HG03045 (cell line): ENCODE results near the gene KRTCAP2.
A peak's percentile ranks its signal among the peaks of the same experiment; 100 is the strongest.
"Not testable (repeated sequence)": the region's sequence is repeated elsewhere in the genome, so short reads cannot be mapped to it uniquely, and the experiment has no call there.

ENCODE experiments used
- ATAC-seq: cut with Tn5 transposase; IDR thresholded peaks from one replicate; pipeline ENCODE4 v1.9.1; 2021; ENCODE audit warnings: mild to moderate bottlenecking, moderate library complexity; ENCODE audit not compliant: unreplicated experiment

Gene KRTCAP2

DNA sequence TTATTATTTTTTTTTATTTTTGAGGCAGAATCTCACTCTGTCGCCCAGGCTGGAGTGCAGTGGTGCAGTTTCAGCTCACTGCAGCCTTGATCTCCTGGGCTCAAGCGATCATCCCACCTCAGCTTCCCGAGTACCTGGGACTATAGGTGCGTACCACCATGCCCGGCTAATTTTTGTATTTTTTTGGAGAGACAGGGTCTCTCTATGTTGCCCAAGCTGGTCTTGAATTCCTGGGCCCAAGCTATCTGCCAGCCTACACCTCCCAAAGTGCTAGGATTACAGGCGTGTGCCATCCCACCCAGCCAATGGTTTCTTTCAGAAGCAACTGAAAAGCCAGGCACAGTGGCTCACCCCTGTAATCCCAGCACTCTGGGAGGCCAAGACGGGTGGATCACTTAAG is 2.3 kb downstream of the KRTCAP2 start:
- ATAC-seq, result no peak

GRCh38 chr1:155170101-155170785 is 2.9 kb downstream of the KRTCAP2 start:
- no peak for ATAC-seq

DNA sequence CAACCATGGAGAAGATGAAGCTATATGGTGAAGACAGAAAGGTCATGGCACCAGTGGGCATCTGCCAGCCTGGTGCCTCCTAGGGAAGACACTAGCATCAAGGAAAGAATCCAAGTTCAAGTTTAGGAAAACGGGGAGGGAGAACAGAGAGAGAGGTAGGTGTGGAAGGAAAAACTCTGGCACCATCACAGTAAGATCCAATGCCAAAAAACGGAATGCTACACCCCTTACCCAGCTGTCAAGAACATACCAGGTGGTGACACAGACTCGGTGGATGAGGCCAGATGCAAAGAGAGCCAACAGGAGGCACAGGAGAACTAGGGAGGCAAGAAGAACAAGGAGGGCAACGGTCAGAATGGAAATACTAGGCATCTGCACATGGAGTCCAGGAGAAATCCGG is 3.6 kb downstream of the KRTCAP2 start:
- ATAC-seq, result no peak

GRCh38 chr1:155168456-155169210 is 4.5 kb downstream of the KRTCAP2 start:
- ATAC-seq, result no peak

DNA sequence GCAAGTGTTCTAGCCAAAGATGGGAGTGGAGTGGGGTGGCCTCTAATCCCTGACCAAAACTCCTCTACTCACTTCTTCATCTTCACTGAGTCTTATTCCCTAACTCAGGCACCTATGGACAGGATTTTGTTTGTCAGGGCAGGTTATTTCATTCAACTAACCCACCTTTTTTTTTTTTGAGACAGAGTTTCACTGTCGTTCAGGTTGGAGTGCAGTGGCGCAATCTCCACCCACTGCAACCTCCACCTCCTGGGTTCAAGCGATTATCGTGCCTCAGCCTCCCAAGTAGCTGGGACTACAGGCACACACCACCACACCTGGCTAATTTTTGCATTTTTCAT is 5.0 kb downstream of the KRTCAP2 start:
- not testable (repeated sequence) for ATAC-seq

DNA sequence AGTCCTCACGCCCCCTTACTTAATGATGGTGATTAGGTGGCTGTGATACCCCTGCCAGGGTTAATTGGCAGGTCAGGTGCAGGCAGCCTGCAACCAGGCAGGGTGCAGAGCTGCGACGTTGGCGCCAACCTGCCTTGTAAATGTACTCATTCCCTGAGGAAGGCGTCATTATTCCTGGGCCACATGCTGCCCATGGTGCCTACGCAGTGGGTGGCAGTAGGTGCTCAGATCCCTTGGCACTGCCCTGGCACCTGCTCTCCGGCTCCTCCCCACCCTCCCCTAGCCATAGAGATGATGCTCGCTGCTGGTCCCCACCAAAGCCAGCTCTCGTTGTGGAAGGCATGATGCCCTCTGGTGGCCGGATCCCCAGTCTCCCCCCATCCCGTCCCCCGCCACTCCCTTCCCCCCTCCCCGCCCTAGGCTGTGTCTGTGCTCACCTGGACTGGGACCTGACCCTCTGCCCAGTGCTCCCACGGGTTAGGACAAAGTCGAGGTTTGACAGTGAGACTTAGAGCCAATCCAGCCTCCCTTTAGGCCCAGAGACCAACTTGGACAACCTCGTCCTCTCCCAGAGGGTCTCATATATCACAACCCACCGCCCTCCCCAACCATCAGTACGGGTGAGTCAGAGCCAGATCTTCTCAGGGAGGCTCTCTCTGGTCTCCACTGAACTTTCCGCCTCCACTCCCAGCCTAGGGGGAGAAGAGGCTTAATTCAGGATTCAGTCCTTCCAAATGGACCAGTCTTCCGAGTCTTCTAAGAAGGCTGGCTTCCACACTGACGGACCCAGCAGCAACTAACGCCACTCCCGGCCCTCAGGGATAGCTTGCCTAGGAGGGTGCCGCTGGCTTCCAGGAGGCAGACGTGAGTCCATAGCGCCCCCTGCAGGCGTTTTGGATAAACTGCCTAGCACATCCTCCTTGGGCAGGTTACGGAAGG is 5.7 kb downstream of the KRTCAP2 start:
- ATAC-seq, result peak; percentile 56

GRCh38 chr1:155166471-155167165 is 6.5 kb downstream of the KRTCAP2 start:
- no peak for ATAC-seq

GRCh38 chr1:155166051-155166470 is 7.0 kb downstream of the KRTCAP2 start:
- no peak for ATAC-seq

DNA sequence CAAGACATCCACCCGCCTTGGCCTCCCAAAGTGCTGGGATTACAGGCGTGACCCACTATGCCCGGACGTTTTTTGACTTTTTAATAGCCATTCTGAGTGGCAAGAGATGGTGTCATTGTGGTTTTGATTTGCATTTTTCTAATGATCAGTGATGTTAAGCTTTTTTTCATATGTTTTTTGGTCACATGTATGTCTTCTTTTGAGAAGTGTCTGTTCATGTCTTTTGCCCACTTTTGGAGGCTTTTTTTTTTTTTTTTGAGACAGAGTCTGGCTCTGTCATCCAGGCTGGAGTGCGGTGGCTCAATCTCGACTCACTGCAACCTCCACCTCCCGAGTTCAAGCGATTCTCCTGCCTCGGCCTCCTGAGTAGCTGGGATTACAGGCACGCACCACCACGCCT is 8.5 kb downstream of the KRTCAP2 start:
- ATAC-seq, result not testable (repeated sequence)

GRCh38 chr1:155163785-155164184 is 9.3 kb downstream of the KRTCAP2 start:
- not testable (repeated sequence) for ATAC-seq

DNA sequence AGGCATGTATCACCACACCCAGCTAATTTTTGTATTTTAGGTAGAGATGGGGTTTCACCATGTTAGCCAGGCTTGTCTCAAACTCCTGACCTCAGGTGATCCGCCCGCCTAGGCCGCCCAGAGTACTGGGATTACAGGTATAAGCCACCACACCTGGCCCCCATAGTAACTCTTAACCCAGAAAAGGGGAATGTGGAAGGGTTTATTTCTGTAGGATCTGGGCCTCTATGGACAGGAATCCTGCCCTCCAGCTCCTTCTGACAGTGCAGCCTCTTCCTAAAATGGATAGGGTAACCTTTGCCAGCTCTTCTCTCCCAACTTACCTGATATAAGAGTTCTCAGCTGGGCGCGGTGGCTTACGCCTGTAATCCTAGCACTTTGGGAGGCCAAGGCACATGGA is 10.5 kb downstream of the KRTCAP2 start:
- not testable (repeated sequence) for ATAC-seq

DNA sequence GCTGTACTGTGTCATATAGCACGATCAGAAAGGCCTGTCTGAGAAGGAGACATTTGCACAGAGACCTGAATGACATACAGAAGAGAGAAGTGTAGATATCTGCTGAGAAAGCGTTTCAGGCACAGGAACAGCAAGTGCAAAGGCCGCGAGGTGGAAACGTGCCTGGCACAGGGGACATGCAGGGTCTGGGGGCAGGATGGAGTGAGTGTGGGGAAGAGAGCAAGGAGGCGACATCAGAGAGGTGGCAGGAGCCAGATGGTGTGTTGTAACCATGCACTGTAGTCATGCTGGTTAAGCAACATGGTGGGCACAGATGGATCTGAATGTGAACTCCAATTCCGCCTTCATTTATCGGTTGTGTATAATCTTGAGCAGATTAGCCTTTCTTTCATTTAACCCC is 13.0 kb downstream of the KRTCAP2 start:
- ATAC-seq, result no peak

- ATAC-seq, result no peak
Observed at GRCh38 chr1:155158991-155159390, 14.1 kb downstream of the KRTCAP2 start.

DNA sequence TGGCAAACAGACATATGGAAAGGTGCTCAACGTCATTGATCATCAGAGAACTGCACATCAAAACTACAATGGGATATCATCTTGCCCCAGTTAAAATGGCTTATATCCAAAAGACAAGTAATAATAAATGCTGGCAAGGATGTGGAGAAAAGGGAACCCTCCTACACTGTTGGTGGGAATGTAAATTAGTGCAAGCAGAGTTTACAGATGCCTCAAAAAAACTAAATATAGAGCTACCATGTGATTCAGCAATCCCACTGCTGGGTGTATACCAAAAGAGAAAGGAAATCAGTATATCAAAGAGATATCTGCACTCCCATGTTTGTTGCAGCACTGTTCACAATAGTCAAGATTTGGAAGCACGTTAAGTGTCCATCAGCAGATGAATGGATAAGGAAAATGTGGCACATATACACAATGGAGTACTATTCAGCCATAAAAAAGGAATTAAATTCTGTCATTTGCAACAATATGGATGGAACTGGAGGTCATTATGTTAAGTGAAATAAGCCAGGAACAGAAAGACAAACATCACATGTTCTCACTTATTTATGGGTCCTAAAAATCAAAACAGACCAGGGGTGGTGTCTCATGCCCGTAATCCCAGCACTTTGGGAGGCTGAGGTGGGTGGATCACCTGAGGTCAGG is 17.0 kb downstream of the KRTCAP2 start:
- ATAC-seq, result not testable (repeated sequence)

DNA sequence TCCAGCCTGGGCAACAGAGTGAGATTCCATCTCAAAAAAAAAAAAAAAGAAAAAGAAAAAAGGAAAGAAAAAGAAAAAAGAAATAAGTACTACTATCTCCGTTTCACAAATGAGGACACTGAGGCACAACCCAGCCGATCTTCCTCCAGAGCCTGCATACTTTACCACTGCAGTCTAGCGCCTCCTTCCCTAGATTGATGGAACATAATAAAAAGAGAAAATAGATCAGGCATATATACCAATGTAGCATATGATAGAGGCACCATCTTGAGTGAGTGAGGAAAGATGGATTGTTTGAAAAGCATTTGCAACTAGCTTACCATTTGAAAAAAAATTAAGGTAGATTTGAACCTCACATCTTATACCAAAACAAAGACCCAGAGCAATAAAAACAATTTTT is 27.6 kb downstream of the KRTCAP2 start:
- no peak for ATAC-seq

- ATAC-seq, result no peak
Observed at GRCh38 chr1:155141749-155142148, 31.4 kb downstream of the KRTCAP2 start.

GRCh38 chr1:155140630-155140953 is 32.5 kb downstream of the KRTCAP2 start:
- ATAC-seq, result no peak

DNA sequence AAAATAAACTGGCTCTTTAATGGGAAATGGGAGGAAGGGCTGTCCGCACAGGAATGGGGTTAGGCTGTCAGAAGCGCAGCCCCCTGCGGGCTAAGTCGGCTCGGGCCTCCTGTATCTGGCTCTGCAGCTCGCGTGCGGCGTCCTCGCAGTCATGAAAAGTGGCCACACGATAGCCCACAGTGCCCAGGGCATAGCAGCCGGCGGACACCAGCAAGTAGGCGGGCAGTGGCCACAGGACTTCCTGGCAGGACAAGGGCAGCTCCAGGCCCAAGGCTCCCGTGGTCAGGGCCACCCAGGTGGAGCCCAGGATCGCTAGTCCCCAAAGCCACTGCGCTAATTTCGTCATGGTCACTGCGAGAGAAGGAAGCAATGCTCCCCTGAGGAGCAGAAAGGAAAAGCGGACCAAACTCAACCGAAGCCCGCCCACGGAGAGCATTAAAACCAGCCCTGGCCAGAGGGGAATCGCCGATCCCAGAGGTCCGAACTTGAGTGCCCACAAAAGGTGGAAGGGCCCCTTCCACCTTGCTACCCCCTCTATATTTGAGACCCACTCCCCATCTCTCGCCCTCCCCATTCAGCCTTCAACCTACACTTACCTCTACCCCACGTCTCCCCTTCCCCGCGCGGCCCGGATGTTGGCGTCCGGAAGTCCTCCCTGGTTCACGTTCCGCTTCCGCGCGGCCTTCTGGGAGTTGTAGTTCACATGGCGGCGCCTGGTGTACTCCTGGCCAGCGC is 33.0 kb downstream of the KRTCAP2 start, which contains the start of gene DPM3:
TSS of gene DPM3 (minus strand) at position 637 of the 735 bp plus-strand sequence. CDS start at position 346, 291 bp downstream.
- peak; percentile 69 for ATAC-seq

- ATAC-seq, result no peak
Observed at GRCh38 chr1:155137154-155137949, 35.8 kb downstream of the KRTCAP2 start.
